ENCODE data around the gene TPD52L2. TPM values are rescaled to one million over a fixed set of nuclear protein-coding genes. Genes with fewer than 3 reads are reported as not detected.

Gene TPD52L2
- total RNA-seq = 10 to 100 TPM; 57.7 to 92.4 (median 59.8) TPM

- peak; percentile 94 to 99 for ATAC-seq
- Histone ChIP-seq H3K36me3 (peaks cover 0 to 16% of the 10 kb centered on the region in 2 donors), H3K27ac (peak within 1 kb of the TSS; percentile 97 to 99 (median 98)), H3K4me1 (peaks cover 25 to 27% of the 10 kb centered on the region in 2 donors), H3K9me3 (no peaks in the 10 kb centered on the region), H3K27me3 (no peaks in the 10 kb centered on the region), H3K4me3 (peak within 1 kb of the TSS; percentile 86 to 99 (median 90))
- DNase-seq = peak; percentile 99
- TF ChIP-seq POLR2A (IDR thresholded peaks at IDR 0.05) = peak; percentile 98 to 99
- no peak for TF ChIP-seq CTCF (IDR thresholded peaks at IDR 0.05 in 4 of 5, conservative IDR thresholded peaks at IDR 0.05 in 1 of 5)
- intact Hi-C loops (cut with DNase I; ENCODE audit: low total_unique reads) (loop anchor here (1.0 to 10.0 kb wide), 6 partner anchors 29 to 240 kb away; partner anchors contain the start of genes GMEB2, RTEL1 and ZBTB46), in situ Hi-C loops (cut with MboI; ENCODE audit: low sequenced_read_pairs in 4 of 4) (loop anchor here in 1 of 4 donors (10.0 kb wide), 1 partner anchor 80 kb away; no protein-coding TSS in a partner anchor)
Measured at GRCh38 chr20:63864978-63865640, at the start of gene TPD52L2. Gene TPD52L2, plus strand, starts transcription at chr20:63865270. Its CDS starts 96 bp downstream, at chr20:63865366.

GRCh38 chr20:63815615-63816253 lies 49.3 kb upstream of the TPD52L2 start:
- in situ Hi-C loops (cut with MboI; ENCODE audit: low sequenced_read_pairs in 4 of 4) = no loop called here

GRCh38 chr20:63819224-63819921 lies 45.7 kb upstream of the TPD52L2 start:
- TF ChIP-seq POLR2A (IDR thresholded peaks at IDR 0.05) (no peak), CTCF (IDR thresholded peaks at IDR 0.05 in 4 of 5, conservative IDR thresholded peaks at IDR 0.05 in 1 of 5) (peak in 4 of 5 experiments; percentile 16 to 36 (median 34))
- intact Hi-C loops (cut with DNase I; ENCODE audit: low total_unique reads) = no loop called here
- Histone ChIP-seq H3K36me3 (no peaks in the 10 kb centered on the region), H3K27me3 (no peaks in the 10 kb centered on the region), H3K4me1 (peaks cover 0 to 7% of the 10 kb centered on the region in 2 donors), H3K4me3 (peak overlapping the region in 2 of 4 donors; percentile 0 to 29), H3K27ac (peak overlapping the region; percentile 24 to 62 (median 36)), H3K9me3 (no peaks in the 10 kb centered on the region)
- DNase-seq (no peak), ATAC-seq (peak; percentile 55 to 66)
- in situ Hi-C loops (cut with MboI; ENCODE audit: low sequenced_read_pairs in 4 of 4) = no loop called here

More at GRCh38 chr20:63815615-63816253, 49.3 kb upstream of the TPD52L2 start:
- no peaks in the 10 kb centered on the region for H3K36me3 ChIP-seq
- no peak overlapping the region for H3K27ac ChIP-seq
- no peak overlapping the region for H3K4me3 ChIP-seq
- TF ChIP-seq CTCF (IDR thresholded peaks at IDR 0.05 in 4 of 5, conservative IDR thresholded peaks at IDR 0.05 in 1 of 5) = no peak
- no peak for TF ChIP-seq POLR2A (IDR thresholded peaks at IDR 0.05)
- no peaks in the 10 kb centered on the region for H3K9me3 ChIP-seq
- intact Hi-C loops (cut with DNase I; ENCODE audit: low total_unique reads) = no loop called here
- ATAC-seq (no peak), DNase-seq (no peak)
- no peaks in the 10 kb centered on the region for H3K27me3 ChIP-seq
- H3K4me1 ChIP-seq = peaks cover 0 to 7% of the 10 kb centered on the region in 2 donors

- H3K4me1 ChIP-seq = peaks cover 0 to 7% of the 10 kb centered on the region in 2 donors
- ATAC-seq = no peak
Measured at GRCh38 chr20:63821811-63822210, 43.3 kb upstream of the TPD52L2 start.

More at GRCh38 chr20:63821811-63822210, 43.3 kb upstream of the TPD52L2 start:
- in situ Hi-C loops (cut with MboI; ENCODE audit: low sequenced_read_pairs in 4 of 4) = no loop called here
- intact Hi-C loops (cut with DNase I; ENCODE audit: low total_unique reads) = loop anchor here (5.0 kb wide), 1 partner anchor 50 kb away; no protein-coding TSS in a partner anchor
- DNase-seq = no peak
- Histone ChIP-seq H3K4me3 (no peak overlapping the region), H3K9me3 (no peaks in the 10 kb centered on the region), H3K27me3 (no peaks in the 10 kb centered on the region), H3K36me3 (no peaks in the 10 kb centered on the region), H3K27ac (peak overlapping the region in 2 of 4 donors; percentile 11 to 18)
- TF ChIP-seq POLR2A (IDR thresholded peaks at IDR 0.05) (no peak), CTCF (IDR thresholded peaks at IDR 0.05 in 4 of 5, conservative IDR thresholded peaks at IDR 0.05 in 1 of 5) (no peak)

Measured in gastrocnemius medialis (tissue), 4 donors.